HepG2 (cell line): ENCODE data around the gene RPL41. TPM values are rescaled to one million over a fixed set of nuclear protein-coding genes. Genes with fewer than 3 reads are reported as not detected.
A peak's percentile ranks its signal among the peaks of the same experiment; 100 is the strongest.

Experiments used
- AGO1 ChIP-seq: fragments of 200-400 bp; formaldehyde crosslinking; IDR thresholded peaks from 2 replicates; pipeline ENCODE4 v1.6.1; 2017; ENCODE audit warnings: mild to moderate bottlenecking, low read depth, low read length, moderate library complexity; ENCODE audit not compliant: poor library complexity, severe bottlenecking
- CC2D1A ChIP-seq: sonication (generic); formaldehyde crosslinking; IDR thresholded peaks from 2 replicates; pipeline ENCODE4 v1.8.1; 2023; ENCODE audit warnings: mild to moderate bottlenecking, missing genetic modification reagents
- CEBPG ChIP-seq: IDR thresholded peaks from 2 replicates; pipeline ENCODE4 v1.6.1; 2016
- EHMT2 ChIP-seq: fragments of 200-600 bp; sonication (generic); IDR thresholded peaks from 2 replicates; pipeline ENCODE4 v1.7.0; 2017; ENCODE audit warnings: antibody characterized with exemption, low read depth, low read length, borderline replicate concordance
- ETV5 ChIP-seq: IDR thresholded peaks from 2 replicates; pipeline ENCODE4 v1.6.1; 2018; ENCODE audit warnings: missing biosample characterization, missing genetic modification reagents, inconsistent platforms, borderline replicate concordance
- FOXA1 ChIP-seq, 2 experiments: fragments of 450-650 bp in 1 of 2; sonication (generic) in 1 of 2; formaldehyde crosslinking in 1 of 2; IDR thresholded peaks; 2 replicates each; pipeline versions ENCODE4 v1.4.0 to v1.6.1; 2016 to 2020; ENCODE audit warnings: missing genetic modification reagents in 1 of 2
- FOXK1 ChIP-seq: sonication (generic); formaldehyde crosslinking; IDR thresholded peaks from 2 replicates; pipeline ENCODE4 v1.4.0; 2020; ENCODE audit warnings: low read depth, missing genetic modification reagents, borderline replicate concordance
- GATAD1 ChIP-seq: IDR thresholded peaks from 2 replicates; pipeline ENCODE4 v1.6.1; 2016; ENCODE audit warnings: missing genetic modification reagents, missing compliant biosample characterization
- HCFC1 ChIP-seq: fragments of 150-350 bp; IDR thresholded peaks from 2 replicates; pipeline ENCODE4 v1.6.1; 2014; ENCODE audit warnings: low read depth, low read length
- HOXA3 ChIP-seq: sonication (generic); formaldehyde crosslinking; IDR thresholded peaks from 2 replicates; pipeline ENCODE4 v1.5.0; 2020; ENCODE audit warnings: missing genetic modification reagents
- JUND ChIP-seq: sonication (generic); formaldehyde crosslinking; IDR thresholded peaks from 2 replicates; pipeline ENCODE4 v1.8.0; 2022; ENCODE audit warnings: mild to moderate bottlenecking, missing genetic modification reagents
- NFRKB ChIP-seq: fragments of 450-650 bp; IDR thresholded peaks from 2 replicates; pipeline ENCODE4 v1.6.1; 2017
- POLR2AphosphoS5 ChIP-seq: IDR thresholded peaks from 2 replicates; pipeline ENCODE4 v1.6.1; 2012; ENCODE audit warnings: low read depth, low read length
- RXRB ChIP-seq: IDR thresholded peaks from 2 replicates; pipeline ENCODE4 v1.6.1; 2016; ENCODE audit warnings: borderline replicate concordance, missing genetic modification reagents, missing compliant biosample characterization
- SIN3A ChIP-seq: IDR thresholded peaks from 2 replicates; pipeline ENCODE4 v1.6.1; 2011; ENCODE audit warnings: low read depth, mild to moderate bottlenecking, control low read depth, low read length, borderline replicate concordance
- SMAD3 ChIP-seq: sonication (generic); formaldehyde crosslinking; IDR thresholded peaks from 2 replicates; pipeline ENCODE4 v1.4.0; 2020; ENCODE audit warnings: missing genetic modification reagents
- SP5 ChIP-seq: IDR thresholded peaks from 2 replicates; pipeline ENCODE4 v1.6.1; 2016; ENCODE audit warnings: low read depth, borderline replicate concordance
- SRSF1 ChIP-seq: fragments of 200-400 bp; formaldehyde crosslinking; optimal IDR thresholded peaks from 2 replicates; pipeline ENCODE3; 2017; ENCODE audit warnings: mild to moderate bottlenecking, low read depth, low read length, moderate library complexity
- TARDBP ChIP-seq: sonication (generic); formaldehyde crosslinking; IDR thresholded peaks from 2 replicates; pipeline ENCODE4 v1.8.0; 2022; ENCODE audit warnings: mild to moderate bottlenecking, missing genetic modification reagents
- TEAD3 ChIP-seq: optimal IDR thresholded peaks from 2 replicates; pipeline ENCODE3; 2016; ENCODE audit warnings: borderline replicate concordance
- ZFY ChIP-seq: sonication (generic); formaldehyde crosslinking; IDR thresholded peaks from 2 replicates; pipeline ENCODE4 v1.4.0; 2020; ENCODE audit warnings: missing genetic modification reagents
- ZNF333 ChIP-seq: sonication (generic); formaldehyde crosslinking; IDR thresholded peaks from 2 replicates; pipeline ENCODE4 v1.4.0; 2020; ENCODE audit warnings: mild to moderate bottlenecking, missing genetic modification reagents, borderline replicate concordance
- polyA plus RNA-seq, 8 experiments: library from polyadenylated mRNA; depleted of rRNA in 3 of 8; stranded (reverse) in 7 of 8; unstranded in 1 of 8; fragments of >200 nt; fragmentation: Illumina TruSeq in 4 of 8; extraction: Trizol in 4 of 8; gene quantifications; 2 replicates each; pipeline versions ENCODE4 v1.2.1 to v1.2.3, GENCODE V29; 2011 to 2016; ENCODE audit warnings: low read depth in 4 of 8, missing spikeins in 1 of 8, mixed read lengths in 1 of 8; ENCODE audit not compliant: insufficient read depth in 1 of 8
- total RNA-seq, 5 experiments: library from RNA; depleted of rRNA; stranded (reverse); fragments of >200 nt; fragmentation: Illumina TruSeq; extraction: Trizol; gene quantifications; 2 replicates each; pipeline ENCODE4 v1.2.3, GENCODE V29; 2016; ENCODE audit warnings: low read depth in 1 of 5
- TF ChIP-seq, protein P1 (sequence below): IDR thresholded peaks from 2 replicates; pipeline ENCODE4 v1.4.0; 2020; ENCODE audit warnings: mild to moderate bottlenecking, missing genetic modification reagents
- TF ChIP-seq, protein P2 (sequence below): conservative IDR thresholded peaks from 2 replicates; pipeline ENCODE4 v1.6.1; 2018; ENCODE audit warnings: missing genetic modification reagents
- TF ChIP-seq, protein P3 (sequence below): sonication (generic); formaldehyde crosslinking; IDR thresholded peaks from 2 replicates; pipeline ENCODE4 v1.4.0; 2020; ENCODE audit warnings: missing genetic modification reagents, borderline replicate concordance

The RPL41 gene
- total and polyA plus RNA-seq, 2 of the 13 experiments (the other 11 are each of a cell fraction or from before 2014, with no cell fraction given): 4,012 to 7,670 TPM

DNA sequence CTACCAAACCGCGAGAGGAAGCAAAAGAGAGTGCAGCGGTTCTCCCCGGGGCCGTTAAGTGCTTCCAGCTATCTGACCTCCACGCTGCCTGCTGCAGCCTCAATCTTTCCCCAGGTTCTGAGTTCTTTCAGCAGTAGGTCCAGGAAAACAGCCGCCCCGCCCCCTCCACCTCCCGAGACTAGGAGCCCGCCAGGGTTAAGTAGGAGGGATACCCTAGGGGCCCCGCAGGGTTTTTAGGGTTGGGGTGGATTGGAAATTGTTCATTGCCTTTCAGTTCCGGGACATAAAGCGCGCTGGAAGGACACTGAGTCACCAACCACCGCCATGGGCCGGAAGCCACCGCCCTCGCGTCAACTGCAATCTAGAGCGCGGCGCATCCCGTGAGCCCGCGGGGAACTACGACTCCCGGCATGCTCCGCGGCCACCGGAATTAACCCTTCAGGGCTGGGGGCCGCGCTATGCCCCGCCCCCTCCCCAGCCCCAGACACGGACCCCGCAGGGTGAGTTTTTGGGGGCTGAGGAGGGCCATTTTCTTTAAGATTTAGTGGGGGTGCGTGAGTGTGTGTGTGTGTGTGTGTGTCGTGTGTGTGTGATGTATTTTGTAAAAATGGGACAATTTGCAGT, 35.8 kb downstream of the RPL41 start, which contains the start of gene MYL6B (continued):
- TF ChIP-seq CC2D1A: no peak
- peak; percentile 62; the same call in 1 of the 2 replicates for TF ChIP-seq SIN3A
- TF ChIP-seq SP5 (CRISPR knock-in tag): peak; percentile 55; the same call in 1 of the 2 replicates
- no peak for TF ChIP-seq FOXA1 (IDR thresholded peaks at IDR 0.05)
- TF ChIP-seq FOXA1 (CRISPR knock-in tag; IDR thresholded peaks at IDR 0.05): 0 out of 2 replicates have a peak, but pooled peaks have one; percentile 29
- TF ChIP-seq RXRB (CRISPR knock-in tag): peak; percentile 45
- no peak for TF ChIP-seq EHMT2
- peak; percentile 85 for TF ChIP-seq GATAD1 (CRISPR knock-in tag)
- peak; percentile 64 for TF ChIP-seq CEBPG (CRISPR knock-in tag)
- TF ChIP-seq, protein P1, sequence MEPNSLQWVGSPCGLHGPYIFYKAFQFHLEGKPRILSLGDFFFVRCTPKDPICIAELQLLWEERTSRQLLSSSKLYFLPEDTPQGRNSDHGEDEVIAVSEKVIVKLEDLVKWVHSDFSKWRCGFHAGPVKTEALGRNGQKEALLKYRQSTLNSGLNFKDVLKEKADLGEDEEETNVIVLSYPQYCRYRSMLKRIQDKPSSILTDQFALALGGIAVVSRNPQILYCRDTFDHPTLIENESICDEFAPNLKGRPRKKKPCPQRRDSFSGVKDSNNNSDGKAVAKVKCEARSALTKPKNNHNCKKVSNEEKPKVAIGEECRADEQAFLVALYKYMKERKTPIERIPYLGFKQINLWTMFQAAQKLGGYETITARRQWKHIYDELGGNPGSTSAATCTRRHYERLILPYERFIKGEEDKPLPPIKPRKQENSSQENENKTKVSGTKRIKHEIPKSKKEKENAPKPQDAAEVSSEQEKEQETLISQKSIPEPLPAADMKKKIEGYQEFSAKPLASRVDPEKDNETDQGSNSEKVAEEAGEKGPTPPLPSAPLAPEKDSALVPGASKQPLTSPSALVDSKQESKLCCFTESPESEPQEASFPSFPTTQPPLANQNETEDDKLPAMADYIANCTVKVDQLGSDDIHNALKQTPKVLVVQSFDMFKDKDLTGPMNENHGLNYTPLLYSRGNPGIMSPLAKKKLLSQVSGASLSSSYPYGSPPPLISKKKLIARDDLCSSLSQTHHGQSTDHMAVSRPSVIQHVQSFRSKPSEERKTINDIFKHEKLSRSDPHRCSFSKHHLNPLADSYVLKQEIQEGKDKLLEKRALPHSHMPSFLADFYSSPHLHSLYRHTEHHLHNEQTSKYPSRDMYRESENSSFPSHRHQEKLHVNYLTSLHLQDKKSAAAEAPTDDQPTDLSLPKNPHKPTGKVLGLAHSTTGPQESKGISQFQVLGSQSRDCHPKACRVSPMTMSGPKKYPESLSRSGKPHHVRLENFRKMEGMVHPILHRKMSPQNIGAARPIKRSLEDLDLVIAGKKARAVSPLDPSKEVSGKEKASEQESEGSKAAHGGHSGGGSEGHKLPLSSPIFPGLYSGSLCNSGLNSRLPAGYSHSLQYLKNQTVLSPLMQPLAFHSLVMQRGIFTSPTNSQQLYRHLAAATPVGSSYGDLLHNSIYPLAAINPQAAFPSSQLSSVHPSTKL (CRISPR knock-in tag): peak; percentile 54; the same call in 1 of the 2 replicates
- peak; percentile 43; the same call in 1 of the 2 replicates for TF ChIP-seq JUND (CRISPR knock-in tag)
- peak; percentile 82; the same call in 1 of the 2 replicates for TF ChIP-seq POLR2AphosphoS5
- TF ChIP-seq SRSF1: peak; percentile 62
- TF ChIP-seq SMAD3 (CRISPR knock-in tag): no peak; the same call in 1 of the 2 replicates
- peak; percentile 94 for TF ChIP-seq ETV5 (CRISPR knock-in tag)
- TF ChIP-seq ZFY: peak; percentile 76
- TF ChIP-seq, protein P2, sequence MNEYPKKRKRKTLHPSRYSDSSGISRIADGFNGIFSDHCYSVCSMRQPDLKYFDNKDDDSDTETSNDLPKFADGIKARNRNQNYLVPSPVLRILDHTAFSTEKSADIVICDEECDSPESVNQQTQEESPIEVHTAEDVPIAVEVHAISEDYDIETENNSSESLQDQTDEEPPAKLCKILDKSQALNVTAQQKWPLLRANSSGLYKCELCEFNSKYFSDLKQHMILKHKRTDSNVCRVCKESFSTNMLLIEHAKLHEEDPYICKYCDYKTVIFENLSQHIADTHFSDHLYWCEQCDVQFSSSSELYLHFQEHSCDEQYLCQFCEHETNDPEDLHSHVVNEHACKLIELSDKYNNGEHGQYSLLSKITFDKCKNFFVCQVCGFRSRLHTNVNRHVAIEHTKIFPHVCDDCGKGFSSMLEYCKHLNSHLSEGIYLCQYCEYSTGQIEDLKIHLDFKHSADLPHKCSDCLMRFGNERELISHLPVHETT: peak; percentile 57; the same call in 1 of the 2 replicates
- peak; percentile 91 for TF ChIP-seq HCFC1
- TF ChIP-seq, protein P3, sequence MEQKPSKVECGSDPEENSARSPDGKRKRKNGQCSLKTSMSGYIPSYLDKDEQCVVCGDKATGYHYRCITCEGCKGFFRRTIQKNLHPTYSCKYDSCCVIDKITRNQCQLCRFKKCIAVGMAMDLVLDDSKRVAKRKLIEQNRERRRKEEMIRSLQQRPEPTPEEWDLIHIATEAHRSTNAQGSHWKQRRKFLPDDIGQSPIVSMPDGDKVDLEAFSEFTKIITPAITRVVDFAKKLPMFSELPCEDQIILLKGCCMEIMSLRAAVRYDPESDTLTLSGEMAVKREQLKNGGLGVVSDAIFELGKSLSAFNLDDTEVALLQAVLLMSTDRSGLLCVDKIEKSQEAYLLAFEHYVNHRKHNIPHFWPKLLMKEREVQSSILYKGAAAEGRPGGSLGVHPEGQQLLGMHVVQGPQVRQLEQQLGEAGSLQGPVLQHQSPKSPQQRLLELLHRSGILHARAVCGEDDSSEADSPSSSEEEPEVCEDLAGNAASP: peak; percentile 25; the same call in 1 of the 2 replicates
- no peak for TF ChIP-seq NFRKB
- peak; percentile 59; the same call in 1 of the 2 replicates for TF ChIP-seq TARDBP (CRISPR knock-in tag)
- TF ChIP-seq AGO1: peak; percentile 62
- peak; percentile 92 for TF ChIP-seq HOXA3
- no peak; the same call in 1 of the 2 replicates for TF ChIP-seq ZNF333 (CRISPR knock-in tag)
- peak; percentile 73; the same call in 1 of the 2 replicates for TF ChIP-seq FOXK1 (CRISPR knock-in tag)
- TF ChIP-seq TEAD3 (CRISPR knock-in tag): peak; percentile 76
